NCI-H146 treated with DMSO at 0.1 percent for 48 hours (cell line): ENCODE results near the gene BCL6B.

Experiments used
- DNase-seq: peaks from one replicate; lab custom pipeline; 2025; ENCODE audit not compliant: unreplicated experiment; lab: John Stamatoyannopoulos, UW

BCL6B gene

GRCh38 chr17:7056386-7056785, 33.5 kb downstream of the BCL6B start:
- DNase-seq: no peak

GRCh38 chr17:7058831-7059447, 36.1 kb downstream of the BCL6B start:
- no peak for DNase-seq

GRCh38 chr17:7060165-7060891, 37.5 kb downstream of the BCL6B start:
- DNase-seq: no peak

GRCh38 chr17:7063518-7064094, 40.8 kb downstream of the BCL6B start:
- DNase-seq: no peak

- no peak for DNase-seq
Observed at GRCh38 chr17:7064261-7064660, 41.4 kb downstream of the BCL6B start.

- no peak for DNase-seq
Observed at GRCh38 chr17:7067198-7067597, 44.3 kb downstream of the BCL6B start.

GRCh38 chr17:7068268-7068667, 45.4 kb downstream of the BCL6B start:
- DNase-seq: no peak

- DNase-seq: no peak
Observed at GRCh38 chr17:7070712-7071111, 47.9 kb downstream of the BCL6B start.

GRCh38 chr17:7072406-7072805, 49.6 kb downstream of the BCL6B start:
- no peak for DNase-seq

GRCh38 chr17:7074931-7075330, 52.1 kb downstream of the BCL6B start:
- no peak for DNase-seq

- DNase-seq: no peak
Observed at GRCh38 chr17:7077911-7078546, 55.2 kb downstream of the BCL6B start.

GRCh38 chr17:7078711-7079110, 55.9 kb downstream of the BCL6B start:
- no peak for DNase-seq
